ENCODE data around the gene HOXC13. TPM values are rescaled to one million over a fixed set of nuclear protein-coding genes. Genes with fewer than 3 reads are reported as not detected.

Gene HOXC13
- total RNA-seq, 3 donors from 2014 or later (not counting 1 experiment from before 2014, with no cell fraction given), result not detected

DNA sequence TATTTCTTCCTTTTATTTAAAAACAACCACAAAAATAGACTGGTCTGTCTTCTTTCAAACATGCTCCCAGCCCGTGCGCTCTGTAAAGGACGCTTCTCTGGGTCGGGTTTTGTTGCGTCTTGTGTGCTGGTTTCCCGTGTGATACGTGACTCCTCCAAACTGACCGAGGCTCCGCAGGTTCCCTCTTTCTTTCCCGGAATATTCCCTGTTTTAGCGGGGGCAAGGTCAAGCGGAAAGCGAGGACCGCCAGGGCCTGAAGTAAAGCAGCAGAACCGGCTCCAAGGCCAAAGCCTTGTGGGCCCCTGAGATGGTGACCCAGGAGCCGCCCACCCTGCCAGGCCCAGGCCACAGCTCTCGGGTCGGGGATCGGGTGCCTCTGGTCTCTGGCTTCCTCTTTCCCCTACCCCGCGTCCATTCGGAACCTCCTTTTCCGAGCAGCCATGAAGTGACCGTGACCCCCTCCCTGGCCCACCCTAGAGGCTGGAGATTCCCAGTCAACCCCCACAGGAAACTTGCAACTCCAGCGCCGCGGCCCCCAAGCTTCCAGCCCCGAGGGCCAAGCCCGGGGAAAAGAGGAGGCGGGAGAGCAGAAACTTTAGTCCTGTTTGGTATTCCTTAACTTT is 45.4 kb downstream of the HOXC13 start:
- WGBS (ENCODE audit: insufficient coverage), result 6% methylated on average over 29 of the region's 30 CpGs
- H3K27ac Mint-ChIP-seq, result peak overlapping the region in 1 of 2 donors; percentile 43
- Histone ChIP-seq H3K9me3 (ENCODE audit: control insufficient read depth, insufficient read depth, low read length) (peaks cover 5% of the 10 kb centered on the region), H3K4me3 (ENCODE audit: low read length) (no peak overlapping the region), H3K27ac (ENCODE audit: low read length) (no peak overlapping the region), H3K27me3 (ENCODE audit: control insufficient read depth, insufficient read depth, low read length) (peaks cover 86% of the 10 kb centered on the region), H3K4me1 (ENCODE audit: control insufficient read depth, insufficient read depth, low read length) (peaks cover 23% of the 10 kb centered on the region), H3K36me3 (ENCODE audit: control insufficient read depth, insufficient read depth, low read length) (no peaks in the 10 kb centered on the region)
- H3K27me3 Mint-ChIP-seq (ENCODE audit: low read depth in 2 of 2), result peaks cover 86 to 88% of the 10 kb centered on the region in 2 donors
- H3K36me3 Mint-ChIP-seq, result no peaks in the 10 kb centered on the region
- H3K4me1 Mint-ChIP-seq, result peaks cover 14 to 33% of the 10 kb centered on the region in 2 donors
- intact Hi-C loops (cut with micrococcal nuclease), result loop anchor here (10.0 kb wide), 1 partner anchor 189 kb away; no protein-coding TSS in a partner anchor
- TF ChIP-seq, protein P1, sequence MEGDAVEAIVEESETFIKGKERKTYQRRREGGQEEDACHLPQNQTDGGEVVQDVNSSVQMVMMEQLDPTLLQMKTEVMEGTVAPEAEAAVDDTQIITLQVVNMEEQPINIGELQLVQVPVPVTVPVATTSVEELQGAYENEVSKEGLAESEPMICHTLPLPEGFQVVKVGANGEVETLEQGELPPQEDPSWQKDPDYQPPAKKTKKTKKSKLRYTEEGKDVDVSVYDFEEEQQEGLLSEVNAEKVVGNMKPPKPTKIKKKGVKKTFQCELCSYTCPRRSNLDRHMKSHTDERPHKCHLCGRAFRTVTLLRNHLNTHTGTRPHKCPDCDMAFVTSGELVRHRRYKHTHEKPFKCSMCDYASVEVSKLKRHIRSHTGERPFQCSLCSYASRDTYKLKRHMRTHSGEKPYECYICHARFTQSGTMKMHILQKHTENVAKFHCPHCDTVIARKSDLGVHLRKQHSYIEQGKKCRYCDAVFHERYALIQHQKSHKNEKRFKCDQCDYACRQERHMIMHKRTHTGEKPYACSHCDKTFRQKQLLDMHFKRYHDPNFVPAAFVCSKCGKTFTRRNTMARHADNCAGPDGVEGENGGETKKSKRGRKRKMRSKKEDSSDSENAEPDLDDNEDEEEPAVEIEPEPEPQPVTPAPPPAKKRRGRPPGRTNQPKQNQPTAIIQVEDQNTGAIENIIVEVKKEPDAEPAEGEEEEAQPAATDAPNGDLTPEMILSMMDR (IDR thresholded peaks at IDR 0.05), result no peak
- no peaks in the 10 kb centered on the region for H3K9me3 Mint-ChIP-seq
- peak overlapping the region; percentile 35 for H3K4me3 Mint-ChIP-seq
- no peak for ATAC-seq
- no peak for DNase-seq

GRCh38 chr12:53984901-53985691 is 46.5 kb downstream of the HOXC13 start, which contains the start of gene HOXC10:
Gene HOXC10, plus strand, starts transcription at chr12:53985146. Its CDS starts 114 bp downstream, at chr12:53985260.
- Mint-ChIP-seq H3K36me3 (peaks cover 2% of the 10 kb centered on the region), H3K27ac (peak within 1 kb of the TSS; percentile 63 to 72), H3K9me3 (no peaks in the 10 kb centered on the region), H3K4me1 (peaks cover 24 to 43% of the 10 kb centered on the region in 2 donors), H3K27me3 (ENCODE audit: low read depth in 2 of 2) (peaks cover 88 to 89% of the 10 kb centered on the region in 2 donors), H3K4me3 (peak within 1 kb of the TSS; percentile 67)
- no peak within 1 kb of the TSS for H3K4me3 ChIP-seq (ENCODE audit: low read length)
- peak; percentile 76 to 84 for DNase-seq
- 7% methylated on average over 54 of the region's 55 CpGs for WGBS (ENCODE audit: insufficient coverage)
- intact Hi-C loops (cut with micrococcal nuclease), result loop anchor here (10.0 kb wide), 1 partner anchor 190 kb away; no protein-coding TSS in a partner anchor
- H3K36me3 ChIP-seq (ENCODE audit: control insufficient read depth, insufficient read depth, low read length), result no peaks in the 10 kb centered on the region
- peak; percentile 76 to 80 (median 78) for ATAC-seq
- TF ChIP-seq, protein P1 (IDR thresholded peaks at IDR 0.05), result peak; percentile 45
- peaks cover 5% of the 10 kb centered on the region for H3K9me3 ChIP-seq (ENCODE audit: control insufficient read depth, insufficient read depth, low read length)
- H3K27me3 ChIP-seq (ENCODE audit: control insufficient read depth, insufficient read depth, low read length), result peaks cover 86% of the 10 kb centered on the region
- no peak within 1 kb of the TSS for H3K27ac ChIP-seq (ENCODE audit: low read length)
- H3K4me1 ChIP-seq (ENCODE audit: control insufficient read depth, insufficient read depth, low read length), result peaks cover 30% of the 10 kb centered on the region

- Mint-ChIP-seq H3K27me3 (ENCODE audit: low read depth in 2 of 2) (peaks cover 88 to 89% of the 10 kb centered on the region in 2 donors), H3K36me3 (peaks cover 5% of the 10 kb centered on the region), H3K9me3 (no peaks in the 10 kb centered on the region), H3K27ac (peak overlapping the region; percentile 63 to 72), H3K4me3 (peak overlapping the region; percentile 67), H3K4me1 (peaks cover 30 to 48% of the 10 kb centered on the region in 2 donors)
- no peak for DNase-seq
- Histone ChIP-seq H3K27ac (ENCODE audit: low read length) (no peak overlapping the region), H3K4me1 (ENCODE audit: control insufficient read depth, insufficient read depth, low read length) (peaks cover 30% of the 10 kb centered on the region), H3K4me3 (ENCODE audit: low read length) (no peak overlapping the region), H3K36me3 (ENCODE audit: control insufficient read depth, insufficient read depth, low read length) (no peaks in the 10 kb centered on the region), H3K9me3 (ENCODE audit: control insufficient read depth, insufficient read depth, low read length) (peaks cover 5% of the 10 kb centered on the region), H3K27me3 (ENCODE audit: control insufficient read depth, insufficient read depth, low read length) (peaks cover 89% of the 10 kb centered on the region)
- ATAC-seq, result no peak
- intact Hi-C loops (cut with micrococcal nuclease), result loop anchor here (10.0 kb wide), 1 partner anchor 191 kb away; no protein-coding TSS in a partner anchor
- TF ChIP-seq, protein P1 (IDR thresholded peaks at IDR 0.05), result no peak
- WGBS (ENCODE audit: insufficient coverage), result 8% methylated on average over 21 of the region's 21 CpGs
Measured at GRCh38 chr12:53985692-53985993, 47.0 kb downstream of the HOXC13 start.

Measured in natural killer cell (primary cell).